Neural cell (in vitro differentiated cells): ENCODE measurements around the gene CTNNBL1.

Experiments used
- EP300 ChIP-seq: fragments of 450-650 bp; conservative IDR thresholded peaks from 2 replicates; pipeline ENCODE4 v1.6.1; 2014; ENCODE audit warnings: antibody characterized with exemption, mild to moderate bottlenecking, moderate library complexity; ENCODE audit not compliant: poor library complexity, severe bottlenecking
- EZH2 ChIP-seq: fragments of 200-600, 300-800 bp; shearing (Covaris generic), sonication (generic); IDR thresholded peaks from 2 replicates; pipeline ENCODE4 v1.6.1; 2014; ENCODE audit warnings: antibody characterized with exemption, low read length, borderline replicate concordance, mild to moderate bottlenecking; ENCODE audit not compliant: insufficient read depth, poor library complexity, severe bottlenecking
- REST ChIP-seq: IDR thresholded peaks from 2 replicates; pipeline ENCODE4 v1.6.1; 2012; ENCODE audit warnings: borderline replicate concordance

GRCh38 chr20:37845241-37845681 lies 151.4 kb downstream of the CTNNBL1 start:
- TF ChIP-seq EZH2: no peak
- TF ChIP-seq REST: no peak
- no peak for TF ChIP-seq EP300
